Renal pelvis (tissue), 4 donors: ENCODE results near the gene OPCML. TPM values are rescaled to one million over a fixed set of nuclear protein-coding genes. Genes with fewer than 3 reads are reported as not detected.

Experiments
- DNase-seq: peaks from one replicate; pipeline ENCODE4 v3.0.0-alpha.2; 2013
- polyA plus RNA-seq, 3 donors: library from polyadenylated mRNA; unstranded; fragments of 120-200 nt; gene quantifications; one replicate each; pipeline ENCODE4 v1.2.1, GENCODE V29; 2013; ENCODE audit not compliant: insufficient read length in 3 of 3

The OPCML gene
- polyA plus RNA-seq, 3 donors = 9.9 to 14.8 (median 14.6) TPM

GRCh38 chr11:133180201-133180600 is 352.1 kb downstream of the OPCML start:
- no peak for DNase-seq

GRCh38 chr11:133176748-133177147 is 355.6 kb downstream of the OPCML start:
- no peak for DNase-seq

- DNase-seq = no peak
These were observed 357.2 kb downstream of the OPCML start for GRCh38 chr11:133175103-133175502.

- peak; percentile 42 for DNase-seq
These were observed 358.4 kb downstream of the OPCML start for GRCh38 chr11:133173810-133174412.

- DNase-seq = no peak
These were observed 360.0 kb downstream of the OPCML start for GRCh38 chr11:133172349-133172748.

- no peak for DNase-seq
These were observed 360.9 kb downstream of the OPCML start for GRCh38 chr11:133171374-133171773.

GRCh38 chr11:133168016-133168415 is 364.3 kb downstream of the OPCML start:
- no peak for DNase-seq

GRCh38 chr11:133166662-133167061 is 365.6 kb downstream of the OPCML start:
- DNase-seq = no peak

- peak; percentile 23 for DNase-seq
These were observed 367.3 kb downstream of the OPCML start for GRCh38 chr11:133164986-133165385.

GRCh38 chr11:133163463-133164419 is 368.6 kb downstream of the OPCML start:
- peak; percentile 60 for DNase-seq

GRCh38 chr11:133162227-133162626 is 370.1 kb downstream of the OPCML start:
- DNase-seq = no peak

GRCh38 chr11:133160754-133161153 is 371.5 kb downstream of the OPCML start:
- no peak for DNase-seq

- no peak for DNase-seq
These were observed 375.1 kb downstream of the OPCML start for GRCh38 chr11:133156986-133157745.

GRCh38 chr11:133154781-133155180 is 377.5 kb downstream of the OPCML start:
- no peak for DNase-seq

GRCh38 chr11:133154076-133154475 is 378.2 kb downstream of the OPCML start:
- DNase-seq = no peak

GRCh38 chr11:133153031-133153430 is 379.3 kb downstream of the OPCML start:
- peak; percentile 23 for DNase-seq

GRCh38 chr11:133149698-133150097 is 382.6 kb downstream of the OPCML start:
- no peak for DNase-seq

- no peak for DNase-seq
These were observed 384.7 kb downstream of the OPCML start for GRCh38 chr11:133147625-133148024.

- no peak for DNase-seq
These were observed 385.5 kb downstream of the OPCML start for GRCh38 chr11:133146697-133147306.

GRCh38 chr11:133137939-133138338 is 394.4 kb downstream of the OPCML start:
- DNase-seq = no peak

- DNase-seq = no peak
These were observed 395.0 kb downstream of the OPCML start for GRCh38 chr11:133137270-133137669.

- no peak for DNase-seq
These were observed 395.9 kb downstream of the OPCML start for GRCh38 chr11:133136376-133136775.
